WI38 (cell line): ENCODE results near the gene ZNFX1.

Source experiments
- H3K4me3 ChIP-seq: 2 replicates; pipeline ENCODE4 v1.5.1; 2011; ENCODE audit warnings: low read depth, mild to moderate bottlenecking, control low read depth, low read length
- TF ChIP-seq, protein P1 (sequence below): IDR thresholded peaks from 2 replicates; pipeline ENCODE4 v1.5.1; 2012; ENCODE audit warnings: low read depth, mild to moderate bottlenecking, control low read depth, low read length

ZNFX1 gene

DNA sequence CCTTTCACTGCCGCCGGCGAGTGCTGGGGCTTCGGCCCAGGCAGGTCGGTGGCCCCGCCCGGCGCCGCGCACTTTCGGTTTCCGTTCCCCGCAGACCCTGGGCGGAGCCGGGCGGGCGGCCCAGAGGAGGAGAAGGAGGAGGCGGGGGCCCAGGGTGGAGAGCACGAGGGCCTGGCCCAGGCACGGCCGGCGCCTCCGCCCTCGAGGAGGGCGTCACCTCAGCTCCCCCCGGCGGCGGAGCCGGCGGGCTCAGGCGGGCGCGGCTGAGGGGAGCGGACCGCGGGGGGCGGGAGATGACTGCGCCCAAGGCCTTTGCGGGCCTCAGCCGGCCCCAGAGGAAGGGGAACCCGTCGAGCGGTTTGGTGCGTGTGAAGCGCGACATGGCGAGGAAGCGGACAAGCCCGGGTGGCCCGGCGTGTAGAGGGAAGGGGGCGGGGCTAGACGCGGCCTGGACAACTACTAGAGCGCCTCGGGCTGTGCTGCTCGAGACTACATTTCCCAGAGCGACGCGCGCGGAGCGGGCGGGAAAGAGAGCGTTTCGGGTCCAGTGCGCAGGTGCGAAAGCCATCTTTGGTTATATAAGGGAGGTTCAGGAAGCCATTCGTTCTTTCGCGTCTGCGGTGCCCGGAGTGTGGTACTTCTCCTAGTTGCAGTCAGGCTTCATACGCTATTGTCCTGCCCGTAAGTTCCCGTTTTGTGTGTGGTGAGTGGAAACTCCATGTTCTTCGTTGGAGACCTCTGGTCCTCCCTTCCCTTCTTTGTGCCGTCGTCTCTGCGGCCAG lies at the start of gene ZNFX1:
Gene ZNFX1, minus strand, starts transcription at position 22 of the 782 bp plus-strand sequence. CDS start 2,218 bp downstream, outside the sequence.
- TF ChIP-seq, protein P1, sequence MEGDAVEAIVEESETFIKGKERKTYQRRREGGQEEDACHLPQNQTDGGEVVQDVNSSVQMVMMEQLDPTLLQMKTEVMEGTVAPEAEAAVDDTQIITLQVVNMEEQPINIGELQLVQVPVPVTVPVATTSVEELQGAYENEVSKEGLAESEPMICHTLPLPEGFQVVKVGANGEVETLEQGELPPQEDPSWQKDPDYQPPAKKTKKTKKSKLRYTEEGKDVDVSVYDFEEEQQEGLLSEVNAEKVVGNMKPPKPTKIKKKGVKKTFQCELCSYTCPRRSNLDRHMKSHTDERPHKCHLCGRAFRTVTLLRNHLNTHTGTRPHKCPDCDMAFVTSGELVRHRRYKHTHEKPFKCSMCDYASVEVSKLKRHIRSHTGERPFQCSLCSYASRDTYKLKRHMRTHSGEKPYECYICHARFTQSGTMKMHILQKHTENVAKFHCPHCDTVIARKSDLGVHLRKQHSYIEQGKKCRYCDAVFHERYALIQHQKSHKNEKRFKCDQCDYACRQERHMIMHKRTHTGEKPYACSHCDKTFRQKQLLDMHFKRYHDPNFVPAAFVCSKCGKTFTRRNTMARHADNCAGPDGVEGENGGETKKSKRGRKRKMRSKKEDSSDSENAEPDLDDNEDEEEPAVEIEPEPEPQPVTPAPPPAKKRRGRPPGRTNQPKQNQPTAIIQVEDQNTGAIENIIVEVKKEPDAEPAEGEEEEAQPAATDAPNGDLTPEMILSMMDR: no peak
- H3K4me3 ChIP-seq: peak within 1 kb of the TSS; percentile 75

DNA sequence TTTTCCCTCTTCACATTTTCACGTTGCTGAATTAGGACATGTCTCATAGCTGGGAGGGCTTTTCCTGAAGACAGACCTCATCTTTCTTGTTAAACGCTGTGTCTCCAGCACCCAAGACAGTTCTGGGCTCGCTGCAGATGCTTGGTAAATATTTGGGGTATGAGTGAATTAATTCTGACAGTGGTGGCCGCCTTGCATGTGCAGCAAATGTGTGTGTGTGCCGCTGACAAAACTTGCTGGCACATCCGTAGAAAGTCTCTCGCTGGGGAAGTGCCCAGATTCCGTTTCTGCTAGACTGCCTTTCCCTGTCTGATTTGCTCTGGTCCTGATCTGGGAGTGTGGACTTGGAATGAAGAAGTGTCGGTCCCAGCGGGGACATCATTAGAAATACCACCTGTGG lies 48.2 kb upstream of the ZNFX1 start:
- no peak overlapping the region for H3K4me3 ChIP-seq
- TF ChIP-seq, protein P1: no peak

DNA sequence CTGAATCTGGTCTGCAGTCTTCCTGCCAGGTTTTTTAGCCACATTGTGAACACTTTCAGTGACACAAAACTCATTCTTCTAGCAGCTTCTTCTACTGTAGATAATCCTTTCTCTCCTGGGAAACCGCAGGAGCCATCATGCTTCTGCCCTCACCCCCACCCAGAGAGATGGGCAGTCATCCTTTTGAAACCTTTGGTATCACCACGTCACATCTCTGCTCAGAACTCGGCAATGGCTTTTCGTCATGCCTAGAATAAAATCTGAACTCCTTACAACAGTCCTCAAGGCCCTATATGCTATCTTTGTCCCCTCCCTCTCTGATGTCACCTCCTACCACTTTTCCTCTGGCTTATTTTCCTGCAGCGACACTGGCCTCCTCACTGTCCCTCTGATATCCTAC lies 46.4 kb upstream of the ZNFX1 start:
- no peak overlapping the region for H3K4me3 ChIP-seq
- TF ChIP-seq, protein P1: no peak

DNA sequence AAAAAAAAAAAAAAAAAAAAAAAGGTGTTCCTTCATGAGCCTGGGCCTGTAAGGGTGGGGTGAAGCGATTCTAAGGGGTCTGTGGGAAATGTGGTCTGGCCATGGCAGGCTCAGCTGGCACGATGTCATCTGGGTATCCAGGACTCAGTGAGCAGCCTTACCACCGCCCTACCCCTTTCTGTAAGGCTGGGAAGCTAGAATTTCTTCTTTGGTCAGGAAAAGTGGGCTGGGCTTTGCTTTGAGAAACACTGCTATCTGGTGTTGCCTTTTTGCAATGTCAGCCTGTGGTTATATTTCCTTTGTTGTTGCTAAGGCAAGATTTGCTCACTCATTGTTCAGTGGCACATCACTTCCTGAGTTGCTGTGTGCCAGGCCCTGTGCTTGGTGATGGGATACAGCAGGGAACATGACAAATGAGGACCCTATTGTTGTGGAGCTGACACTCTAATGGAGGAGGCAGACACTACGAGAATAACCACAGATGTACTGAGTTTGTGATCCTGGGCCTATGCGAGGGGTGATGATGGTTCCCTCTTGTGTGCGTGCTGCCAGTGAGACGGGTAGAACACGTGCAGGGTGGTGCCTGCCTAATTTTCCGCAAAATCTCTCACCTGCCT lies 45.9 kb upstream of the ZNFX1 start:
- H3K4me3 ChIP-seq: no peak overlapping the region
- TF ChIP-seq, protein P1: peak; percentile 21; the same call in 1 of the 2 replicates

DNA sequence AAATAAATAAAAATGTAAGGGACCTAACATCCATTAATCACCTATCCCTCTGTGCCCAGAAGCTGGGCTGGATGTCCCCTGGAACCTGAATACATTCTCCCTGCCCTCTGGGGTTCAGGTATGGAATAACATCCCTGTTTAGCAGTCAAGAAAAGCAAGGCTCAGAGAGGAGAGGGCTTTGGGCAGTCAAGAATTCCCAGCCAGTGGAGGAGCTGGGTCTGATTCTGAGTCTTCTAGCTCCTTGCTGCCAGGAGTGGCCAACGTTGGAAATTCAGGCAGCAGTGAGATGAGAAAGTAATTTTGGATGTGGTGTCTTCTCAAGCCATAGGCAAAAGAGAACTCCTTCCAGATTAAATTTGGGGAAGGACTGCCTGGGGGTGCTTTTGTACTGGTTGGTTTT lies 42.6 kb upstream of the ZNFX1 start:
- TF ChIP-seq, protein P1: no peak
- H3K4me3 ChIP-seq: no peak overlapping the region

DNA sequence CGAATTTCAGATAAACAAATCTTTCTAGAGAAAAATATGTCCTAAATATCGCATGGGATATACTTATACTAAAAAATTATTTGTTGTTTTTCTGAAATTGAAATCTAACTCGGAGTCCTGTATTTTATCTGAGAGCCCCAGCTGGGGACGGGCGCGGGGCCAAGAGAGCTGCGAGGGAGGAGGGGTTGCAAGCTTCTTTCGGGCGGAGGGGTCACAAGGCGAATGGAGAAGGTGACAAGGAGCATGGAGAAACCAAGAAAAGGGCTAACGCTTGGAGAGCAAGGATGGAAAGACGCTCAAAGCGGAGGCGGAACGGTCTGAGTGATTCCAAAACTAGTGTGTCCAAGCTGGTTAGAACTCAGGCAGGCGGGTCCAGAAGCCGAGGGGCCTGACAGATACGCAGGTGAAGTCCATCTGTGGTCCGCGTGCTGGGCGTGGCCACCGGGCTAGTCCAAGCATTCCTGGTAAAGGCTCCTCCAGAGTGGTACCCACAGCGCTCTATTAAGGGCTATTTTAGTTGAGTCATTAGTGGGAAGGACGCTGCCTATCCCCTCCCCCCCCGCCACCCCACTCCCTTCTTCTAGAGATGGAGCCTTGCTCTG lies 41.5 kb upstream of the ZNFX1 start:
- TF ChIP-seq, protein P1: no peak
- H3K4me3 ChIP-seq: no peak overlapping the region
